Skeletal muscle cell (primary cell): ENCODE results near the gene MYMK.

Experiments
- DNase-seq: peaks from one replicate; pipeline ENCODE4 v3.0.0-alpha.2; 2010; ENCODE audit warnings: low read depth
- H3K4me3 ChIP-seq: 2 replicates; pipeline ENCODE4 v1.5.1; 2011; ENCODE audit warnings: low read depth, mild to moderate bottlenecking, control low read depth, low read length, moderate library complexity

Gene MYMK

GRCh38 chr9:133475292-133476012, 49.3 kb downstream of the MYMK start:
- no peak overlapping the region for H3K4me3 ChIP-seq
- DNase-seq = no peak

DNA sequence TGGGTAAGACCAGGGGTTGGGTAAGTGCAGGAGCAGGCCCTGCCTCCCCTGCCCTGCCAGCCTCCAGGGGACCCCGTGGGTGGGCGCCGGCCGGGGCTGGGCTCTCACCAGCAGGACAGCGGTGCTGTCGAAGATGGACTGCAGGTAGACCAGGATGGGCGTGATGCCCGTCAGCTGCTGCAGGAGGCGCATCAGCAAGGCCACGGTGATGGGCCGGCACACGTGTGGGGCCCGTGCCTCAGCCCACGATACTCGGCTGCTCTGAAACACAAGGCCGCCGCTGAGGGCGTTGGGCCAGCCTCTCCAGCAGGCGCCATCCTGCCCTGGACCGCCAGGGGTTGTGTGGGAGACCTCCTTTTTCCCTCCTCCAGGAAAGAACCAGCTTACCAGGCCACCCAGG, 49.9 kb downstream of the MYMK start:
- DNase-seq = no peak
- no peak overlapping the region for H3K4me3 ChIP-seq

DNA sequence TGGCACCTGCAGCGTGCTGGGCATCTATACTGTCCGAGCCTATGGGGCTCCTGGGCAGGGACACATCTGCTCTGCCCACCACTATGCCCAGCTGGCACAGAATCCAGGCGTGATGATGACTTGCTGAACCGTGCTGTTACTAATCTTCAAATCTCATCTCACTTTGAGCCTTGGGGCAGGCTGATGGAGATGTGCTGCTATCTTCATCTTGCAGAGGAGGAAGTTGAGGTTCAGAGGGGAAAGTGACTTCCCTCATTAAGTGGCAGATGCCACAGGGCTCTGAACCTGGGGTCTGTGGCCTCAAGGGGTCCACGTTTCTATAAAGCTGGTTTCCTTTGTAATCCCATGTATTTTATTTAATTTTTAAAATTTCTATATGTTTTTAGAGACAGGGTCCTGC, 50.5 kb downstream of the MYMK start:
- no peak for DNase-seq
- H3K4me3 ChIP-seq = no peak overlapping the region

- no peak for DNase-seq
- H3K4me3 ChIP-seq = no peak overlapping the region
Measured at GRCh38 chr9:133473743-133474142, 51.0 kb downstream of the MYMK start.

DNA sequence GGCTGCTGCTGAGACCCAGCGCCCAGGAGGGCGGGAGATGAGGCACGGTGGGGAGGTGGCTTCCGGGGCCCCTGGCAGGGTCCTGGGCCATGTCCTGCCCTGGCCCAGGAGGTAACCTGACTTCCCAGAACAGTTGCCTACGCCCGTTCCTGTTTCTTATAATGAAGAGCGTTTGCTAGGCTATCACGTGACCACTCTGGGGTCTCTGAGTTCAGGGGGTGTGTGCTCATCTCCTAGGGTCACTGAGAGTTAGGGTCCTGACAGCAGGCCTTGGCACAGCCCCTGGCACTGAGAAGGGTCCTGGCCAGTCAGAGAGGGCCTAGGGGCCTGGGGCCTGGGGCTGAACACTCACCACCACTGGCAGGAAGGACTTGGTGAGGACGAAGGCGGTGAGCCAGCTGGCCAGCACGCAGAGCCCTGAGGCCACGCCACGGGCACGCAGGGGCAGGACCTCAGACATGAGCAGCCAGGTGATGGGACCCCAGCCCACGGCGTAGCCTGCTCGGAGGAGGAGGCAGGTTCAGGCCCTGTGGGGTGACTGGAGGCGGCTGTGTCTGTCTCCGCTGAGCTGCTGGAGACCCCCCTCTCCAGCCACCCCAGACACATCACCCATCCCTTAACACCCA, 51.9 kb downstream of the MYMK start:
- no peak for DNase-seq
- H3K4me3 ChIP-seq = no peak overlapping the region

- H3K4me3 ChIP-seq = no peak overlapping the region
- no peak for DNase-seq
Measured at GRCh38 chr9:133472277-133472645, 52.5 kb downstream of the MYMK start.

- DNase-seq = no peak
- H3K4me3 ChIP-seq = no peak overlapping the region
Measured at GRCh38 chr9:133471551-133472276, 53.0 kb downstream of the MYMK start.

GRCh38 chr9:133470988-133471387, 53.8 kb downstream of the MYMK start:
- H3K4me3 ChIP-seq = no peak overlapping the region
- no peak for DNase-seq

DNA sequence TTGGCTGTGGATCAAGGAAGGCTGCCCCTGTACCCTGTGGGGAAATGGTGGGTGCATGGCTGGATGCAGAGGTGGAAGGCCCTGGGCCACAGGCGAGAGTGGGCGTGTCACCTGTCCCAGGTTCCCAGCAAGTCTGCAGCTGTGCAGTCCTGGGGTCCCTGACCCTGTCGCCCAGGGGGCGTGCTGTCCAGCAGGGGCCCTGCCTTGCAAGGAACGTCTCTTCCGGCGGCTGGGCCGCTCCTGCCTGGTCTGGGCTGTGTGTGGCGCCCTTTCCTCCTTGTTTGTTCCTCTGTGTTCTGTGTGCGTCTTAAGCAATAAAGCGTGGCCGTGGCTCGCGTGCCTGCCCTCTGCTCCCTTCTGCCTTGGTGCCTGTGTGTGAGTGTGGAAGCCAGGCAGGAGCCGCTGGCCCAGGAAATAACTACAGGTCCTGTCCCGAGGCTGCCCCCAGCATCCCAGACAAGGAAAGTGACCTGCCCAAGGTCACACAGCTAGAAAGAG, 54.3 kb downstream of the MYMK start:
- no peak overlapping the region for H3K4me3 ChIP-seq
- DNase-seq = no peak

DNA sequence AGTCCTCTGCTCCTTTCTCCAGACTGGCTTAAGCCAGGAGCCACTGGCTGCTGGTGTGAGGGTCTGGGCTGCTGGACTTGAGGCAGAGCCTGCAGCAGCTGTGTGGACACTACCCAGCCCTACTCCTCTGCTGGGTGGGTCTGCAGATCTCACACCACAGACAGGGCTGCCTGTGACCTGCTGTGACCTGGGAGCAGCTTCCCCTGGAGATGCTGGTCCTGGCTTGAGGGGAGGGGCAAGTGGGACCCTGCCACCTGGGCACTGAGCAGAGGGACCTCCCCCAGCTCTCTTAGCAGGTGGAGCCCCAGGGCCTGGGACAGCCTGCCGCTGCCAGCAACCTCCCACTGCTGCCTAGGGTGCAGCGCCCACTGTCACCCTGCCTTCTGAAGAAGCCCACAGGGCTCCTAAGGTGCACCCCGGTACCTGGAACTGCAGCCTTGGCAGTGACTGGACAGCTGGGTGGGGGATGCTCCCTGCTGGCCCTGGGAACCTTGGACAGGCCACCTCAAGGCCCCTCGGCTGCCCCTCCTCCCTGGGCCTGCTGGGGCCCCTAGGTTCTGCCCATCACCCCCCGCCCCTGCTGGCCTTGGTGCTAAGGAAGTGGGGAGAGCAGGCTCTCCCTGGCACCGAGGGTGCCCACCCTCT, 55.9 kb downstream of the MYMK start:
- H3K4me3 ChIP-seq = no peak overlapping the region
- no peak for DNase-seq

DNA sequence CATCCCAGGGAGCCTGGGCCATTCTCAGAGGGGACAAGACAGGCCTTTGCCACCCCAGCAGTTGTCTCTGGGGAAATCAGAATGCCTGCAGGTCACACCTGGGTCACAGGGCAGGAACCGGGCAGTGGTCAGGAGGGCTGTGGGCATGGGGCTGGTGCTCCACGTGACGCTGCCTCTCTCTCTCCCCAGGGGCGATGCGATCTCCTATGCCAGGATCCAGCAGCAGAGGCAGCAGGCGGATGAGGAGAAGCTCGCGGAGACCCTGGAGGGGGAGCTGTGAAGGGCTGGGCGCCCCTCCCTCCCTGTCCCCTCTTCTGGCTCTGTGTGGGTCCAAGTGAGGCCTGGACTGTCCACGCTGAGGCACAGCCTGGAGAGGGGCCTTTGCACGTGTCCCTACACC, 56.4 kb downstream of the MYMK start:
- H3K4me3 ChIP-seq = no peak overlapping the region
- DNase-seq = no peak

DNA sequence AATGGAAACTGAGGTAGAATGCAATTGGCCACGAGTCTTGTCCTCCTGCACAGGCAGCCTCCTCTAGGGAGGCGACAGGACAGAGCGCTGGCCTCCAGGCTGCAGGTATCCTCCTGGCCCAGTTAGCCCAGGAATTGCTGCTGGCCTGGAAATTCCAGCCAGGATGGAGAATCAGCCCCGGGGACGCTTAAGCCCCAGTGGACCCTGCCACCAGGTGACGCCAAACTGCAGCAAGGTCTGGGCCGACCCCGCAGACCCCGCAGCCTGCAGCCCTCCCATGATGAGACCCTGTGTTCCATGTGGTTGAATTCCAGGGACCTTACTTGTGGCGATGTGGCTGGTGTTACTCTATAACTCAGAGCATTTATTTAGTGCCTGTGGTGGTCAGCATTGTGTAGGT, 57.7 kb downstream of the MYMK start:
- H3K4me3 ChIP-seq = no peak overlapping the region

DNA sequence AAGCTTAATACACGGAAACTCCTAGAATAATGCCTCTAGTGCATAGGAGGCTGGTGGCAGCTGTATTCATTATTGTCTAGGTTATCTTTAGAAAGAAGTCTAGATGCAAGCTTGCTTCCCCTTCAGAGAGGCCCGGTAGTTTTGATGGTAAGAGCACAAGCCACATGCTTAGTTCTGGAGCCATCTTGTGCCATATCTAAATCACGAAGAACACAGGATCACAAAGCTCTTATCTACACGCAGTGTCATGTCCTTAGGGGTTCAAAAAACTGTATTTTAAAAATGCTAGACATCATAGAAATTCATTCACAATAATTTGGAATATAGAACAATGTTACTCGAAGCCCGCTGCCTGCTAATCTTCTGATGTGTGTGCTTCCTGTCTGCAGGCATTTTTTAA, 58.8 kb downstream of the MYMK start:
- no peak for DNase-seq
- H3K4me3 ChIP-seq = no peak overlapping the region

More for the DNA sequence above, 57.7 kb downstream of the MYMK start:
- no peak for DNase-seq

GRCh38 chr9:133464638-133465037, 60.1 kb downstream of the MYMK start:
- no peak for DNase-seq

More at GRCh38 chr9:133464638-133465037, 60.1 kb downstream of the MYMK start:
- H3K4me3 ChIP-seq = no peak overlapping the region
